ENCODE results near the gene CORO2A. TPM values are rescaled to one million over a fixed set of nuclear protein-coding genes. Genes with fewer than 3 reads are reported as not detected.

The CORO2A gene
- total and polyA plus RNA-seq, 2 donors (not counting 3 experiments of a cell fraction or from before 2014, with no cell fraction given): 0.35 to 0.53 TPM

DNA sequence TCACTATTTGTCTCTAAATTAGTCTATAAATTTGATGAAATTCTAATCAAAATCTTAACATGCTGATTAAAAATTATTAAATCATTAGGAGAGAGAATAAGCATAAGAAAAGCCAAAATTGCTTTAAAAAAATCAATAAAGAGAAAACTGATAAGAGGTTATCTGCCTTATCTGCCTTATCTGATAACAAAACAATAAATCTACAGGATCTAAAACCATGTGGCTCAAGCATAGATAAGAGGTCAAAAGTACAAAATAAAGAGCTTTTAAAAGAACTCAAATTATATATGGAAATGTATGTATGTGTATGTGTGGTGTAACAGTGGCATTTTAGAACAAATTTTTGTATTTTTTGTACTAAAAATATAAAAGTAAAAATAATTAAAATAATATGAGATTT, 92.0 kb downstream of the CORO2A start:
- no TSS peak for BruUV-seq (replicated peaks)
- intact Hi-C loops (cut with micrococcal nuclease): no loop called here
- Histone ChIP-seq H4K20me1 (replicated peaks; ENCODE audit: control insufficient read depth, extremely low read depth, insufficient read depth, low read length) (no peaks in the 10 kb centered on the region), H3K4me2 (ENCODE audit: insufficient read depth, low read length) (no peak overlapping the region), H3K4me1 (ENCODE audit: control insufficient read depth, extremely low read depth, insufficient read depth, low read length) (no peaks in the 10 kb centered on the region), H3K27me3 (ENCODE audit: control insufficient read depth in 2 of 2, insufficient read depth in 2 of 2, low read length in 2 of 2) (no peaks in the 10 kb centered on the region), H3K36me3 (ENCODE audit: control insufficient read depth in 2 of 2, extremely low read depth in 1 of 2, insufficient read depth in 2 of 2, low read length in 2 of 2) (no peaks in the 10 kb centered on the region), H3K9me3 (replicated peaks; ENCODE audit: control insufficient read depth, insufficient read depth, low read length) (no peaks in the 10 kb centered on the region), H3K9me1 (replicated peaks; ENCODE audit: control insufficient read depth, extremely low read depth, insufficient read depth, low read length) (no peaks in the 10 kb centered on the region), H3K4me3 (replicated peaks in 1 of 3; ENCODE audit: insufficient read depth in 1 of 3, low read depth in 1 of 3, low read length in 3 of 3) (no peak overlapping the region), H2AFZ (ENCODE audit: low read depth, low read length) (no peak overlapping the region), H3K9ac (replicated peaks; ENCODE audit: extremely low read depth, insufficient read depth, low read length) (no peak overlapping the region), H3K79me2 (ENCODE audit: control insufficient read depth, insufficient read depth, low read length) (no peaks in the 10 kb centered on the region), H3K27ac (ENCODE audit: insufficient read depth, low read depth, low read length) (no peak overlapping the region)
- no peak for FAIRE-seq
- no peak for DNase-seq (ENCODE audit: low read depth, low spot score)
- dilution Hi-C loops (cut with MboI; ENCODE audit: extremely low pct_ligation_motif_present, low sequenced_read_pairs): no loop called here
- TF ChIP-seq, protein P1, sequence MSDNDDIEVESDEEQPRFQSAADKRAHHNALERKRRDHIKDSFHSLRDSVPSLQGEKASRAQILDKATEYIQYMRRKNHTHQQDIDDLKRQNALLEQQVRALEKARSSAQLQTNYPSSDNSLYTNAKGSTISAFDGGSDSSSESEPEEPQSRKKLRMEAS (IDR thresholded peaks at IDR 0.05; ENCODE audit: insufficient read depth, insufficient read length): no peak
- TF ChIP-seq POLR2AphosphoS5 (IDR thresholded peaks at IDR 0.05; ENCODE audit: insufficient read depth, low read depth, low read length) (no peak), MYC (IDR thresholded peaks at IDR 0.05; ENCODE audit: low read depth, low read length) (no peak), JUN (IDR thresholded peaks at IDR 0.05; ENCODE audit: borderline replicate concordance, insufficient read depth, insufficient read length, low read depth) (no peak), POLR2A (IDR thresholded peaks at IDR 0.05; ENCODE audit: low read depth, low read length) (no peak), FOS (IDR thresholded peaks at IDR 0.05; ENCODE audit: borderline replicate concordance, insufficient read depth, low read length) (no peak), EZH2 (IDR thresholded peaks at IDR 0.05; ENCODE audit: borderline replicate concordance, low read depth, low read length, severe bottlenecking) (no peak), GATA2 (IDR thresholded peaks at IDR 0.05; ENCODE audit: insufficient read depth, insufficient read length, low read depth, low read length) (no peak)
- TF ChIP-seq, protein P2, sequence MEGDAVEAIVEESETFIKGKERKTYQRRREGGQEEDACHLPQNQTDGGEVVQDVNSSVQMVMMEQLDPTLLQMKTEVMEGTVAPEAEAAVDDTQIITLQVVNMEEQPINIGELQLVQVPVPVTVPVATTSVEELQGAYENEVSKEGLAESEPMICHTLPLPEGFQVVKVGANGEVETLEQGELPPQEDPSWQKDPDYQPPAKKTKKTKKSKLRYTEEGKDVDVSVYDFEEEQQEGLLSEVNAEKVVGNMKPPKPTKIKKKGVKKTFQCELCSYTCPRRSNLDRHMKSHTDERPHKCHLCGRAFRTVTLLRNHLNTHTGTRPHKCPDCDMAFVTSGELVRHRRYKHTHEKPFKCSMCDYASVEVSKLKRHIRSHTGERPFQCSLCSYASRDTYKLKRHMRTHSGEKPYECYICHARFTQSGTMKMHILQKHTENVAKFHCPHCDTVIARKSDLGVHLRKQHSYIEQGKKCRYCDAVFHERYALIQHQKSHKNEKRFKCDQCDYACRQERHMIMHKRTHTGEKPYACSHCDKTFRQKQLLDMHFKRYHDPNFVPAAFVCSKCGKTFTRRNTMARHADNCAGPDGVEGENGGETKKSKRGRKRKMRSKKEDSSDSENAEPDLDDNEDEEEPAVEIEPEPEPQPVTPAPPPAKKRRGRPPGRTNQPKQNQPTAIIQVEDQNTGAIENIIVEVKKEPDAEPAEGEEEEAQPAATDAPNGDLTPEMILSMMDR (IDR thresholded peaks at IDR 0.05; ENCODE audit: extremely low read depth in 1 of 2, insufficient read depth in 1 of 2, low read depth in 1 of 2, low read length in 2 of 2): no peak
- ChIA-PET CTCF (interaction anchor here (1.5 kb wide), 1 partner anchor 18 kb away, joined by 4 read pairs; the partner anchor contains the start of gene TRIM14), POLR2A (no interaction called here)
